Lower leg skin (tissue), 4 donors: ENCODE results near the gene GPBP1. TPM values are rescaled to one million over a fixed set of nuclear protein-coding genes. Genes with fewer than 3 reads are reported as not detected.

Experiments
- DNase-seq, 2 donors: peaks; one replicate each; pipeline ENCODE4 v3.0.0-alpha.2; 2019; ENCODE audit warnings: low spot score in 2 of 2
- H3K4me3 ChIP-seq: fragments of 200-600 bp; sonication (generic); 2 replicates; pipeline ENCODE4 v1.5.1; 2017; ENCODE audit warnings: mild to moderate bottlenecking, low read depth; ENCODE audit not compliant: poor library complexity, severe bottlenecking
- POLR2A ChIP-seq, 2 donors: fragments of 450-650 bp; IDR thresholded peaks; one replicate each; pipeline ENCODE4 v1.6.1; 2016 to 2017; ENCODE audit warnings: antibody characterized with exemption in 2 of 2, mild to moderate bottlenecking in 1 of 2, moderate library complexity in 1 of 2
- WGBS, 2 donors: methylation state at CpG; one replicate each; pipeline ENCODE4 v1.1.5; 2018; 5-methylcytosine and 5-hydroxymethylcytosine counted together
- intact Hi-C: fragments of 100-400 bp; cut with DNase I; formaldehyde crosslinking; loops from one replicate; pipeline ENCODE4 v1.15.0; 2023; ENCODE audit warnings: low total_unique reads
- total RNA-seq, 4 donors: library from RNA; depleted of rRNA; stranded (reverse); fragments of >200 nt; gene quantifications; one replicate each; pipeline ENCODE4 v1.1.0, GENCODE V29; 2016
- TF ChIP-seq, protein P1 (sequence below), 3 donors: fragments of 450-650 bp; IDR thresholded peaks; one replicate each; pipeline ENCODE4 v1.5.1; 2016; ENCODE audit warnings: antibody characterized with exemption in 3 of 3, mild to moderate bottlenecking in 3 of 3, moderate library complexity in 2 of 3

The GPBP1 gene
- total RNA-seq, 4 donors from 2014 or later = 40.1 to 58.6 (median 52.7) TPM

DNA sequence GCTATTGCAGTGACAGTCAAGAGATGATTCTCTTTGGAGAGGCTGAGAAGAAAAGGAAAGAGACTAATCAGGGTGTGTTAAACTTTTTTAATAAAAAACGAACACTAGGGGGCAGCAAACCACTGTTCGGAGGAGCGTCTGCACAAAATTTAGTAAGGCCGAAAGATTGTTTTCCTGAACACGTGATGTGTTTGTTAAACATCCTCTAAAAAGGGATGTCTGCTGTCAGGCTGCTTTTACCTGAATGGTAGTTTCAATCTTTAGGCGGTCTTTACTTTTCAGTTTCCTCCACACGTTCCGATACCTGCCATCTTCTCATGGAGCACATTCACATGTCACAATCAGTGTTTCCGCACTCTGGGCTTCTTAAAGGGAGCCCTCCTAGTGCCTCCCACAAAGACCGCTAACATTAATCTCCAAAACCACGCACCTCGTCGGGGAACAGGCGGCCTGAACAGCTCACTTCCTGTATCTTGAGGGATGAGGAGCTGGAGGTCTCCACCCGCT, 125.2 kb downstream of the GPBP1 start:
- 45 to 63% methylated on average over 15 of the region's 15 CpGs for WGBS, 2 donors
- no peak overlapping the region for H3K4me3 ChIP-seq
- intact Hi-C loops = loop anchor here (5.0 kb wide), 1 partner anchor 1163 kb away; the partner anchor contains the start of gene PLK2
- no peak for DNase-seq
- TF ChIP-seq, protein P1, sequence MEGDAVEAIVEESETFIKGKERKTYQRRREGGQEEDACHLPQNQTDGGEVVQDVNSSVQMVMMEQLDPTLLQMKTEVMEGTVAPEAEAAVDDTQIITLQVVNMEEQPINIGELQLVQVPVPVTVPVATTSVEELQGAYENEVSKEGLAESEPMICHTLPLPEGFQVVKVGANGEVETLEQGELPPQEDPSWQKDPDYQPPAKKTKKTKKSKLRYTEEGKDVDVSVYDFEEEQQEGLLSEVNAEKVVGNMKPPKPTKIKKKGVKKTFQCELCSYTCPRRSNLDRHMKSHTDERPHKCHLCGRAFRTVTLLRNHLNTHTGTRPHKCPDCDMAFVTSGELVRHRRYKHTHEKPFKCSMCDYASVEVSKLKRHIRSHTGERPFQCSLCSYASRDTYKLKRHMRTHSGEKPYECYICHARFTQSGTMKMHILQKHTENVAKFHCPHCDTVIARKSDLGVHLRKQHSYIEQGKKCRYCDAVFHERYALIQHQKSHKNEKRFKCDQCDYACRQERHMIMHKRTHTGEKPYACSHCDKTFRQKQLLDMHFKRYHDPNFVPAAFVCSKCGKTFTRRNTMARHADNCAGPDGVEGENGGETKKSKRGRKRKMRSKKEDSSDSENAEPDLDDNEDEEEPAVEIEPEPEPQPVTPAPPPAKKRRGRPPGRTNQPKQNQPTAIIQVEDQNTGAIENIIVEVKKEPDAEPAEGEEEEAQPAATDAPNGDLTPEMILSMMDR (IDR thresholded peaks at IDR 0.05) = no peak
- TF ChIP-seq POLR2A (IDR thresholded peaks at IDR 0.05) = no peak

DNA sequence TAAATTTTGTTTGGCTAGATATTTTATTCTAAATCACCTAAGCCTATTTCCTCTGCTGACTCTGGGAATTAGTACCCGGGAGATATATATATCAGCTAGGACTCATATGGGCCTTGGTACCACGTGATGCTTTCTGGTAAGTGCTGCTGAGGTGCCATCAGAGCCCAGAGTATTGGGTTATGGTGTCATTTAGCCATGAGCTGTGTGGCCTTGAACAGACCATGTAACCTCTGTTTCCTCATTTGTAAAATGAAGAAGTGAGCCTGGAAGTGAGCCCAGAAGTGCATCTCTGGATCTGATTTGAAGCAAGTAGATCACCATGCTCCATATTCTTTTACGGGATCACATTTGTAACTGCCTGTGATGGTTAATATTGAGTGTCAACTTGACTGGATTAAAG, 126.1 kb downstream of the GPBP1 start:
- no peak for DNase-seq
- no peak for TF ChIP-seq POLR2A (IDR thresholded peaks at IDR 0.05)
- TF ChIP-seq, protein P1 (IDR thresholded peaks at IDR 0.05) = no peak
- H3K4me3 ChIP-seq = no peak overlapping the region
- intact Hi-C loops = loop anchor here (5.0 kb wide), 1 partner anchor 1162 kb away; the partner anchor contains the start of gene PLK2
- WGBS, 2 donors = 84 to 87% methylated on average over 3 of the region's 3 CpGs

DNA sequence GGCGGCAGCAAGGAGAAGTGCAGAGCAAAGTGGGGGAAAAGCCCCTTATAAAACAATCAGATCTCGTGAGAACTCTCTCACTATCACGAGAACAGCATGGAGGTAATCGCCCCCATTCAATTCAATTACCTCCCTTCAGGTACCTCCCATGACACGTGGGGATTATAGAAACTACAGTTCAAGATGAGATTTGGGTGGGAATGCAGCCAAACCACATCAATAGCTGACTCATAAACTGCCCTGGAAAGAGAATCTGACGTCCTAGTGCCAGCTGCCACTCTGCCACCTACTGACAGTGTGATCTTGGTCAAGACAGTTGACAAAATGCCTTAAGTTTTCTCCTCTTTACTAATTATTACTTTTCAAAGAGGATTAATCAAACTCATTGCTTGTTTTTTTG, 128.3 kb downstream of the GPBP1 start:
- TF ChIP-seq, protein P1 (IDR thresholded peaks at IDR 0.05) = no peak
- TF ChIP-seq POLR2A (IDR thresholded peaks at IDR 0.05) = no peak
- 55 to 63% methylated on average over 6 of the region's 6 CpGs for WGBS, 2 donors
- DNase-seq = no peak
- intact Hi-C loops = no loop called here
- H3K4me3 ChIP-seq = no peak overlapping the region

DNA sequence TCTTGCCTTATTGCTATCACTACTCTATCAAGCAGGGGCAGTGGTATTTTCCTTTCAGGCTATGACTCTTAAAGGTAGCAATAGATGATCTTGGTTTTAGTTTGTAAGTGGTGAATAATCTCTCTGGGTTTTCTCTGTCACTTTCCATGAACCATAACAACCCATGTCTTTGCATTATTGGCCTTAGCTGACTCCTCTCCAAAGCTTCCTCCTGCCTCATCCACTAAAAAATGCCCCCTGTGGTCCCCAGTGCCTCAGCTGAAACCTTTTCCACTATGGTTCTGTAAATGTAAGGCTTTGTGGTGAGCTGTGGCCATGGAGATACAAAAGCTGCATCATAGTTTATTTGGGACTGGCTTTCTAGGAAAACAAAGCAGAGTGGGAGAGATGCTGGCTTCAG, 128.8 kb downstream of the GPBP1 start:
- intact Hi-C loops = no loop called here
- no peak for DNase-seq
- TF ChIP-seq, protein P1 (IDR thresholded peaks at IDR 0.05) = no peak
- TF ChIP-seq POLR2A (IDR thresholded peaks at IDR 0.05) = no peak
- no peak overlapping the region for H3K4me3 ChIP-seq

DNA sequence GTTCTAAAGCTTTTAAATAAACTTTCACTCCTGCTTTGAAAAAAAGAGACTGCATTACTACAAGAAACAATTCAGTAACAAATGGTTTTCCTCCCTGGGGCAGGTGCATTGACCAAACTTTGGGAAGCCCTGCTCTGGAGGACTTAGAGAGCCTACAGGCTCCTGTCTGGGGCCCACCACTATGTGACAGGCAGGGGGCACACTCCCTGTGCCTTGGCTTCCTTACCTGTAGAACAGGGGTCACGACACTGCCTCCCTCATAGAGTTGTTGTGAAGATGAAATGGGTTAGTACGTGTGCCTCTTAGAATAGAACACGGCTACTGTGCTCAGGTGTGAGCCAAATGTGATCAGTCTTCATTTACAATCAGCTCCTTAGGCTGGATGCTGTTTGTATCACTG, 130.1 kb downstream of the GPBP1 start:
- no peak for DNase-seq
- H3K4me3 ChIP-seq = no peak overlapping the region
- WGBS, 2 donors = 92 to 93% methylated on average over 3 of the region's 3 CpGs
- TF ChIP-seq, protein P1 (IDR thresholded peaks at IDR 0.05) = no peak
- no peak for TF ChIP-seq POLR2A (IDR thresholded peaks at IDR 0.05)
- intact Hi-C loops = no loop called here

DNA sequence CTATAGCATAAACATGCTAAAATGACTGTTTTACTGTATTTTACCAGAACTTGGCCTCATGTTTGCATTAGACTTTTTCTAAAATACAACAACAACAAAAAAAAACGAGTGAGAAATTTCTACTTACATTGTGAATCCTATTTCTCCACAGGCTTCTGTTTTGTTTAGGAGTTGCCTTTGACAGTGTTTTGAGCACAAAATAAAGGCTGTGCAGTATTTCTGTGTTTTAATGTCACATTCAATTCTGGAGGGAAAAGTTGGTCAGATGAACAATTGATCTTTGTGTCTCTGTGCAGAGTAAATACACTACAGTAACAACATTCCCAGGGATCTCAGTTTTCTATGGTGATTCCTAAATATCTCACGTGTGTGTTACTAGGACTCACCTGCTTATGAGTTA, 131.1 kb downstream of the GPBP1 start:
- WGBS, 2 donors = 62 to 70% methylated on average over 2 of the region's 2 CpGs
- intact Hi-C loops = no loop called here
- TF ChIP-seq, protein P1 (IDR thresholded peaks at IDR 0.05) = no peak
- no peak for TF ChIP-seq POLR2A (IDR thresholded peaks at IDR 0.05)
- H3K4me3 ChIP-seq = no peak overlapping the region
- DNase-seq = no peak
